HG03558 (cell line): ENCODE data around the gene DSN1.
A peak's percentile ranks its signal among the peaks of the same experiment; 100 is the strongest.

Experiments
- ATAC-seq: cut with Tn5 transposase; IDR thresholded peaks from one replicate; pipeline ENCODE4 v1.9.1; 2021; ENCODE audit warnings: moderate number of reproducible peaks; ENCODE audit not compliant: unreplicated experiment; ENCODE audit errors: extremely low read depth

DSN1 gene

GRCh38 chr20:36760647-36761046 is 12.9 kb downstream of the DSN1 start:
- ATAC-seq = no peak

GRCh38 chr20:36758276-36758675 is 15.3 kb downstream of the DSN1 start:
- no peak for ATAC-seq

- ATAC-seq = no peak
Measured at GRCh38 chr20:36756496-36756895, 17.1 kb downstream of the DSN1 start.

GRCh38 chr20:36754656-36755222 is 18.8 kb downstream of the DSN1 start:
- no peak for ATAC-seq

- no peak for ATAC-seq
Measured at GRCh38 chr20:36752582-36752981, 21.0 kb downstream of the DSN1 start.

GRCh38 chr20:36745927-36746659 is 27.5 kb downstream of the DSN1 start, which contains the start of gene NDRG3:
TSS of gene NDRG3 (minus strand) at chr20:36746090. CDS start at chr20:36721735, 24,355 bp downstream.
- peak; percentile 67 for ATAC-seq

GRCh38 chr20:36745234-36745926 is 28.2 kb downstream of the DSN1 start:
- peak; percentile 25 for ATAC-seq

GRCh38 chr20:36744764-36745191 is 28.8 kb downstream of the DSN1 start:
- no peak for ATAC-seq

GRCh38 chr20:36744243-36744642 is 29.3 kb downstream of the DSN1 start:
- ATAC-seq = no peak

GRCh38 chr20:36742558-36742957 is 31.0 kb downstream of the DSN1 start:
- ATAC-seq = no peak

- ATAC-seq = no peak
Measured at GRCh38 chr20:36741072-36741471, 32.5 kb downstream of the DSN1 start.

GRCh38 chr20:36737183-36737499 is 36.4 kb downstream of the DSN1 start:
- ATAC-seq = no peak

GRCh38 chr20:36736451-36737182 is 36.9 kb downstream of the DSN1 start:
- ATAC-seq = no peak

- no peak for ATAC-seq
Measured at GRCh38 chr20:36732456-36732855, 41.1 kb downstream of the DSN1 start.

- ATAC-seq = no peak
Measured at GRCh38 chr20:36728986-36729385, 44.6 kb downstream of the DSN1 start.

GRCh38 chr20:36726168-36726567 is 47.4 kb downstream of the DSN1 start:
- no peak for ATAC-seq

GRCh38 chr20:36720510-36720909 is 53.1 kb downstream of the DSN1 start:
- ATAC-seq = no peak

- no peak for ATAC-seq
Measured at GRCh38 chr20:36717657-36718056, 55.9 kb downstream of the DSN1 start.

- no peak for ATAC-seq
Measured at GRCh38 chr20:36717021-36717420, 56.5 kb downstream of the DSN1 start.

GRCh38 chr20:36712775-36713174 is 60.8 kb downstream of the DSN1 start:
- ATAC-seq = no peak

- ATAC-seq = no peak
Measured at GRCh38 chr20:36709126-36709525, 64.4 kb downstream of the DSN1 start.
